CD4-positive, alpha-beta memory T cell (primary cell): ENCODE measurements around the gene OR2S2. TPM values are rescaled to one million over a fixed set of nuclear protein-coding genes. Genes with fewer than 3 reads are reported as not detected.
A peak's percentile ranks its signal among the peaks of the same experiment; 100 is the strongest.

ENCODE experiments used
- CTCF ChIA-PET: fragments of 350-600 bp; sonication (Branson Sonifier 250); formaldehyde crosslinking; loops from one replicate; lab custom pipeline; 2021; ENCODE audit warnings: inconsistent platforms; ENCODE audit not compliant: partially characterized antibody; lab: Charles Lee
- POLR2A ChIA-PET: fragments of 350-600 bp; sonication (Branson Sonifier 250); formaldehyde crosslinking; loops from one replicate; lab custom pipeline; 2021; ENCODE audit not compliant: partially characterized antibody; lab: Charles Lee
- DNase-seq, 5 donors: peaks; one replicate each; pipeline versions ENCODE4 v3.0.0 to v3.0.0-alpha.2; 2020 to 2022; ENCODE audit warnings: mixed read lengths in 1 of 5
- H3K27ac ChIP-seq: one replicate; pipeline ENCODE4 v1.7.0; 2013; ENCODE audit warnings: low read depth, low read length
- H3K27me3 ChIP-seq: 2 replicates; pipeline ENCODE4 v1.7.0; 2013; ENCODE audit warnings: mild to moderate bottlenecking, low read length, moderate library complexity; ENCODE audit not compliant: insufficient read depth
- H3K36me3 ChIP-seq: 2 replicates; pipeline ENCODE4 v1.7.0; 2013; ENCODE audit warnings: mild to moderate bottlenecking, low read length, moderate library complexity; ENCODE audit not compliant: insufficient read depth
- H3K4me1 ChIP-seq: 2 replicates; pipeline ENCODE4 v1.7.0; 2013; ENCODE audit warnings: mild to moderate bottlenecking, low read length, moderate library complexity; ENCODE audit not compliant: insufficient read depth
- H3K4me3 ChIP-seq, 2 donors: one replicate each; pipeline ENCODE4 v1.7.0; 2013; ENCODE audit warnings: low read length in 2 of 2, mild to moderate bottlenecking in 1 of 2
- H3K9me3 ChIP-seq, 2 donors: one replicate each; pipeline ENCODE4 v1.7.0; 2013; ENCODE audit warnings: low read length in 2 of 2, control low read depth in 1 of 2; ENCODE audit not compliant: control insufficient read depth in 1 of 2
- H3K27ac Mint-ChIP-seq, 7 donors: one replicate each; pipeline ENCODE4 v1.8.0; 2020 to 2021; ENCODE audit warnings: mixed read lengths in 7 of 7, mild to moderate bottlenecking in 6 of 7, inconsistent platforms in 3 of 7, moderate library complexity in 3 of 7
- H3K27me3 Mint-ChIP-seq, 2 donors: one replicate each; pipeline ENCODE4 v1.8.0; 2020 to 2021; ENCODE audit warnings: mixed read lengths in 2 of 2
- H3K36me3 Mint-ChIP-seq, 2 donors: one replicate each; pipeline ENCODE4 v1.8.0; 2020 to 2021; ENCODE audit warnings: mixed read lengths in 2 of 2, inconsistent platforms in 1 of 2, mild to moderate bottlenecking in 1 of 2
- H3K4me1 Mint-ChIP-seq, 4 donors: one replicate each; pipeline ENCODE4 v1.8.0; 2020 to 2021; ENCODE audit warnings: mixed read lengths in 4 of 4, mild to moderate bottlenecking in 1 of 4
- H3K4me3 Mint-ChIP-seq, 8 donors: one replicate each; pipeline ENCODE4 v1.8.0; 2020 to 2021; ENCODE audit warnings: mixed read lengths in 8 of 8, mild to moderate bottlenecking in 7 of 8, moderate library complexity in 6 of 8, inconsistent platforms in 3 of 8
- H3K9me3 Mint-ChIP-seq, 8 donors: one replicate each; pipeline ENCODE4 v1.8.0; 2020 to 2021; ENCODE audit warnings: mixed read lengths in 8 of 8, mild to moderate bottlenecking in 5 of 8, inconsistent platforms in 3 of 8, moderate library complexity in 1 of 8
- intact Hi-C: fragments of 100-400 bp; cut with micrococcal nuclease; formaldehyde crosslinking; loops from one replicate; pipeline ENCODE4 v1.15.1; 2023
- polyA plus RNA-seq, 2 donors: library from polyadenylated mRNA; unstranded; fragments of 300-500 nt; fragmentation: Illumina TruSeq; gene quantifications; one replicate each; pipeline ENCODE4 v1.2.3, GENCODE V29; 2021
- total RNA-seq, 2 experiments: library from RNA; stranded (reverse); gene quantifications; one replicate each; pipeline ENCODE4 v1.2.3, GENCODE V29; 2021

OR2S2 gene
- total and polyA plus RNA-seq, 4 experiments from 2014 or later = not detected

GRCh38 chr9:35929453-35929718 lies 28.6 kb downstream of the OR2S2 start:
- Mint-ChIP-seq H3K27me3 (no peaks in the 10 kb centered on the region), H3K36me3 (no peaks in the 10 kb centered on the region), H3K9me3 (no peaks in the 10 kb centered on the region), H3K27ac (no peak overlapping the region), H3K4me1 (peaks cover 8 to 14% (median 12%) of the 10 kb centered on the region in 4 donors), H3K4me3 (no peak overlapping the region)
- ChIA-PET CTCF (interaction anchor here (3.4 kb wide), 1 partner anchor 16 kb away, joined by 16 read pairs; no protein-coding TSS in a partner anchor), POLR2A (no interaction called here)
- H3K4me3 ChIP-seq = no peak overlapping the region
- H3K27ac ChIP-seq = no peak overlapping the region
- no peaks in the 10 kb centered on the region for H3K9me3 ChIP-seq
- no peaks in the 10 kb centered on the region for H3K27me3 ChIP-seq
- H3K4me1 ChIP-seq = peaks cover 8% of the 10 kb centered on the region
- H3K36me3 ChIP-seq = no peaks in the 10 kb centered on the region
- DNase-seq = no peak
- intact Hi-C loops = no loop called here

GRCh38 chr9:35928591-35929452 lies 29.1 kb downstream of the OR2S2 start:
- Mint-ChIP-seq H3K27ac (no peak overlapping the region), H3K4me1 (peaks cover 8 to 17% (median 12%) of the 10 kb centered on the region in 4 donors), H3K36me3 (no peaks in the 10 kb centered on the region), H3K27me3 (no peaks in the 10 kb centered on the region), H3K4me3 (no peak overlapping the region), H3K9me3 (no peaks in the 10 kb centered on the region)
- Histone ChIP-seq H3K9me3 (no peaks in the 10 kb centered on the region), H3K27me3 (no peaks in the 10 kb centered on the region), H3K36me3 (no peaks in the 10 kb centered on the region), H3K4me1 (peaks cover 8% of the 10 kb centered on the region), H3K27ac (no peak overlapping the region), H3K4me3 (no peak overlapping the region)
- intact Hi-C loops = no loop called here
- CTCF ChIA-PET = interaction anchor here (3.4 to 3.8 kb wide), 2 partner anchors 16 to 25 kb away, joined by 10 to 16 read pairs; no protein-coding TSS in a partner anchor
- DNase-seq = no peak
- POLR2A ChIA-PET = interaction anchor here (0.9 kb wide), 1 partner anchor 23 kb away, joined by 3 read pairs; the partner anchor contains the start of gene HRCT1

GRCh38 chr9:35923927-35924763 lies 33.8 kb downstream of the OR2S2 start:
- no peaks in the 10 kb centered on the region for H3K27me3 Mint-ChIP-seq
- H3K36me3 Mint-ChIP-seq = no peaks in the 10 kb centered on the region
- no peak overlapping the region for H3K4me3 Mint-ChIP-seq
- POLR2A ChIA-PET = interaction anchor here (1.3 kb wide), 1 partner anchor 21 kb away, joined by 3 read pairs; no protein-coding TSS in a partner anchor
- Histone ChIP-seq H3K27ac (no peak overlapping the region), H3K4me3 (no peak overlapping the region), H3K36me3 (no peaks in the 10 kb centered on the region), H3K4me1 (no peaks in the 10 kb centered on the region), H3K27me3 (no peaks in the 10 kb centered on the region), H3K9me3 (no peaks in the 10 kb centered on the region)
- CTCF ChIA-PET = interaction anchor here (0.6 to 7.6 kb wide), 5 partner anchors 8 to 42 kb away, joined by 3 to 50 read pairs (median 4); partner anchors contain the start of gene HRCT1
- intact Hi-C loops = no loop called here
- H3K27ac Mint-ChIP-seq = peak overlapping the region in 1 of 7 donors; percentile 37
- peaks cover 0 to 16% (median 3%) of the 10 kb centered on the region in 4 donors for H3K4me1 Mint-ChIP-seq
- no peaks in the 10 kb centered on the region for H3K9me3 Mint-ChIP-seq
- no peak for DNase-seq

GRCh38 chr9:35923598-35923926 lies 34.4 kb downstream of the OR2S2 start:
- DNase-seq = no peak
- H3K9me3 Mint-ChIP-seq = no peaks in the 10 kb centered on the region
- intact Hi-C loops = no loop called here
- H3K4me3 Mint-ChIP-seq = no peak overlapping the region
- no peaks in the 10 kb centered on the region for H3K27me3 Mint-ChIP-seq
- no peaks in the 10 kb centered on the region for H3K36me3 Mint-ChIP-seq
- Histone ChIP-seq H3K27ac (no peak overlapping the region), H3K4me3 (no peak overlapping the region), H3K27me3 (no peaks in the 10 kb centered on the region), H3K9me3 (no peaks in the 10 kb centered on the region), H3K36me3 (no peaks in the 10 kb centered on the region), H3K4me1 (no peaks in the 10 kb centered on the region)
- ChIA-PET POLR2A (no interaction called here), CTCF (interaction anchor here (0.6 to 7.6 kb wide), 5 partner anchors 9 to 42 kb away, joined by 3 to 50 read pairs (median 3); partner anchors contain the start of gene HRCT1)
- peaks cover 3 to 21% (median 5%) of the 10 kb centered on the region in 4 donors for H3K4me1 Mint-ChIP-seq
- H3K27ac Mint-ChIP-seq = no peak overlapping the region

- Mint-ChIP-seq H3K4me3 (no peak overlapping the region), H3K9me3 (no peaks in the 10 kb centered on the region), H3K4me1 (peaks cover 8 to 34% (median 11%) of the 10 kb centered on the region in 4 donors), H3K36me3 (no peaks in the 10 kb centered on the region), H3K27me3 (no peaks in the 10 kb centered on the region), H3K27ac (peak overlapping the region in 2 of 7 donors; percentile 27 to 42)
- Histone ChIP-seq H3K4me1 (no peaks in the 10 kb centered on the region), H3K4me3 (no peak overlapping the region), H3K9me3 (no peaks in the 10 kb centered on the region), H3K27ac (no peak overlapping the region), H3K36me3 (no peaks in the 10 kb centered on the region), H3K27me3 (no peaks in the 10 kb centered on the region)
- intact Hi-C loops = no loop called here
- ChIA-PET POLR2A (interaction anchor here (0.6 to 2.3 kb wide), 2 partner anchors 9 to 24 kb away, joined by 3 to 8 read pairs; no protein-coding TSS in a partner anchor), CTCF (interaction anchor here (1.6 to 7.6 kb wide), 3 partner anchors 9 to 25 kb away, joined by 5 to 50 read pairs (median 16); no protein-coding TSS in a partner anchor)
- DNase-seq = no peak
Measured at GRCh38 chr9:35920051-35920620, 37.8 kb downstream of the OR2S2 start.

- no peak for DNase-seq
- Mint-ChIP-seq H3K4me1 (peaks cover 10 to 38% (median 11%) of the 10 kb centered on the region in 4 donors), H3K27ac (peak overlapping the region in 5 of 7 donors; percentile 26 to 48 (median 39)), H3K27me3 (no peaks in the 10 kb centered on the region), H3K36me3 (no peaks in the 10 kb centered on the region), H3K9me3 (no peaks in the 10 kb centered on the region), H3K4me3 (no peak overlapping the region)
- no peaks in the 10 kb centered on the region for H3K36me3 ChIP-seq
- no peaks in the 10 kb centered on the region for H3K4me1 ChIP-seq
- POLR2A ChIA-PET = interaction anchor here (0.6 kb wide), 1 partner anchor 25 kb away, joined by 3 read pairs; no protein-coding TSS in a partner anchor
- H3K27me3 ChIP-seq = no peaks in the 10 kb centered on the region
- H3K27ac ChIP-seq = no peak overlapping the region
- H3K4me3 ChIP-seq = no peak overlapping the region
- H3K9me3 ChIP-seq = no peaks in the 10 kb centered on the region
- intact Hi-C loops = no loop called here
- CTCF ChIA-PET = interaction anchor here (0.9 to 7.6 kb wide), 5 partner anchors 8 to 25 kb away, joined by 3 to 50 read pairs (median 5); no protein-coding TSS in a partner anchor
Measured at GRCh38 chr9:35919212-35920008, 38.5 kb downstream of the OR2S2 start.
